HG02981 (cell line): ENCODE results near the gene CCL21.
A peak's percentile ranks its signal among the peaks of the same experiment; 100 is the strongest.

ENCODE experiments used
- ATAC-seq: cut with Tn5 transposase; IDR thresholded peaks from one replicate; pipeline ENCODE4 v1.9.1; 2021; ENCODE audit warnings: mild to moderate bottlenecking, moderate library complexity; ENCODE audit not compliant: unreplicated experiment

The CCL21 gene

DNA sequence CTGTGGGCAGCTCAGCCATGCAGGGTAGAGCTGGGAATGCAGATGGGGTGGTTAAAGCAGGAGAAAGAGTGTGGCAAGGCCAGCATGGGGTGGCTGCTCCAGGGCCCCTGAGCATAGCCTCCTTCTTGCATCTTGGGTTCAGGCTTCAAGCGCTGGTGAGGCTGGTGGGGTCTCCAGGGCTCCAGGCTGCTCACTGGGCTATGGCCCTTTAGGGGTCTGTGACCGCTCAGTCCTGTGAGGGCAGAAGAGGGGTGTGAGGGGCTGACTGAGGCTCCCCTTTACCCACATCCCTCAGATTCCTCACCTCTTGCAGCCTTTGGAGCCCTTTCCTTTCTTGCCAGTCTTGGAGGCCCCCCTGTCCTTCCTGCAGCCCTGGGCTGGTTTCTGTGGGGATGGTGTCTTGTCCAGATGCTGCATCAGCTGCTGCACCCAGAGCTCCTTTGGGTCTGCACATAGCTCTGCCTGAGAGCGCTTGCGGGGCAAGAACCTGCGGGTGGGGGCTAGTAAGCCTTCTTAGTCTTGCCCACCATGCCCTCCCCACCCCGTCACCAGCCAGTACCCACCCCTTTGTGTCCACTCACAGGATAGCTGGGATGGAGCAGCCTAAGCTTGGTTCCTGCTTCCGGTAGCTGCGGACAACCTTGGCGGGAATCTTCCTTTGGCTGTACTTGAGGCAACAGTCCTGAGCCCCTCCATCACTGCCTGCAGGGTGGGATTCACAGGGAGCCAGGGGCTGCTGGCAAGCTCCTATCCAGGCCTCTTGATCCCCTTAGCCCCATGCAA is 549 bp downstream of the CCL21 start:
- no peak for ATAC-seq

DNA sequence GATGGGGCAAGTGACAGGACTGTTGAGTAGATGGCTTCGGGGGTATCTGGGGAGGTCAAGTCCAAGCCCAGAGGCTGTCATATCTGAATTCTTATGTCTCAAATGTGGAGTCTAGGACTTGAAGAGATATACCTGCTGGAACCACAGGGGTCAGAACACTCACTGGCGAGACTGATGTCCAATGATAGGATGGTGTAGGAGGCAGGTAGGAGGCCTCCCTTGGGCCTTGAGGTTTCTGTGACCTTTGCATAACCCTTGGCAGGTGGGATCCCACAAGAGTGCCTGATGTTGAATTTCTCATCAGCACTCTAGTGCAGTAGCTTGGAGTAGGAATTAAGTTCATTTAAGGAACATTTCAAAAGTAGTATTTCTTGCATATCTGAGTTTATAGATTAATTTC is 2.8 kb downstream of the CCL21 start:
- ATAC-seq = no peak

- no peak for ATAC-seq
Observed at GRCh38 chr9:34701769-34702736, 7.9 kb downstream of the CCL21 start.

- peak; percentile 40 for ATAC-seq
Observed at GRCh38 chr9:34701023-34701768, 8.7 kb downstream of the CCL21 start.

GRCh38 chr9:34694811-34695210 is 15.1 kb downstream of the CCL21 start:
- no peak for ATAC-seq

DNA sequence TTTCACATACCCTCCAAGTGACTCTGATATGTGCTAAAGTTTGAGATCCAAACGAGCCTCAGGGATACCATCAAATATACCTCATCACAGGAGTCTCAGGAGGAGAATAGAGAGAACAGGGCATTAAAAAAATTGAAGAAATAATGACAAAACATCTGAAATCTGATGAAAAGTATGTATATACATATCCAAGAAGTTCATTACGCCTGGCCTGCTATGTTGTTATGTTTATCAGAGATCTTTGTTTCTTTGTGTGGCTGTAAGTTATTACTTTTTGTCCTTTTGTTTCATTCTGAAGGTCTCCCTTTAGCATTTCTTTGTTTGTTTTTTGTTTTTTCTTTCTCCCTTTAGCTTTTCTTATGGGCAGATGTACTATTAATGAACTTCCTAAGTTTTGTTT is 16.4 kb downstream of the CCL21 start:
- ATAC-seq = no peak

- ATAC-seq = no peak
Observed at GRCh38 chr9:34691936-34692315, 18.0 kb downstream of the CCL21 start.

- ATAC-seq = no peak
Observed at GRCh38 chr9:34690983-34691935, 18.7 kb downstream of the CCL21 start, which contains the start of gene CCL19. Gene CCL19 (minus strand): TSS chr9:34691276. CDS start chr9:34691139, 137 bp downstream.

DNA sequence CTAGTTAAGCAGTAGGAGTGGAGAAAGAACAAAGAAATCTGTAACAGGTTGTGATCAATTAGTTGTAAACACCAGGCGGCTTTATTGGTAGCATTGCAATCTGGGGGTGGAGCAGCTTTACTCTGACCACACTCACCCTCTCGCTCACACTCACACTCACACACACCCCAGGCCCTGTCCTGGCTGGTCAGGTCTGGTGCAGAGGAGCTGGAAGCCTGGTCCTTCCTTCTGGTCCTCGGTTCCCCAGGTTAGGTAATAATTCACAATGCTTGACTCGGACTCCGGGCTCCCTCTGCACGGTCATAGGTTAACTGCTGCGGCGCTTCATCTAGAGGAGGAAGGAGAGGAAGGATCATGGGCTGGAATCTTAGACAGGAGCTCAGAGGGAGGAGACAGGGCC is 20.4 kb downstream of the CCL21 start:
- no peak for ATAC-seq

GRCh38 chr9:34689116-34689470 is 20.8 kb downstream of the CCL21 start:
- ATAC-seq = no peak

DNA sequence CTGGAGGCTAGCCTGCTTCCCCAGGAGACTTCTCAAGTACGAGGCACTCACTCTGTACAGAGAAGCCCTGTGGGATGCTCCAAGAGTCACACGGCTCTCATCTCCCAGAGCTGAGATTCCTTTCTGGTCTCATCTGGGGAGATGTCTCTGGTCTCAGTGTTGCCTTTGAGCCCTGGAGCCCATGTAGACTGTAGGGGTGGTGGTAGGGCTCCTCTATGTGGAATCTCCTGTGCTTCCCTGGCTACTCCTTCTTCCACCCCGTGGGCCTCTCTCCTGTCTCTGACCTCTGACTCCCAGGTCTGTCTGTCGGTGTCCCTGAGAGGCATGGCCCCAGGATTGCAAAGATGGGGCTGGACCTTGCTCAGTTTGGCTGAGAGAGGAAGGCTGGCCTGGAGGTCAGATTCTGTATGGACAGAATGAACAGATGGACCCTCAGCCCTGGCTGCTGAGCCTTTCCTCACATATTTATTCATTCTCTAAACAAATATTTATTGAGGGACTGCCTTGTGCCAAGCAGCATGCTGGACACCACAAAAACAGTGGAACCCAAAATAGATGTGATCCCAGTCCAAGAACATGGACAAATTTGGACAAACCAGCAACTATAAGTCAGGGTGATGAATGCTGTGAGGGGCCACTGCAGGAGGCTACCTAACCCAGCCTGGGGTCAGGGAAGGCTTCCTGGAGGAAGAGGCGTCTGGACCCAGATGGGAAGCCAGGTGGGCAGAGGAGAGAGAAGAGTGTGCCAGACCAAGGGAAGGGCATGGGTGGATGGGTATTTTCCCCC is 21.4 kb downstream of the CCL21 start:
- no peak for ATAC-seq

GRCh38 chr9:34687276-34688030 is 22.5 kb downstream of the CCL21 start:
- no peak for ATAC-seq

DNA sequence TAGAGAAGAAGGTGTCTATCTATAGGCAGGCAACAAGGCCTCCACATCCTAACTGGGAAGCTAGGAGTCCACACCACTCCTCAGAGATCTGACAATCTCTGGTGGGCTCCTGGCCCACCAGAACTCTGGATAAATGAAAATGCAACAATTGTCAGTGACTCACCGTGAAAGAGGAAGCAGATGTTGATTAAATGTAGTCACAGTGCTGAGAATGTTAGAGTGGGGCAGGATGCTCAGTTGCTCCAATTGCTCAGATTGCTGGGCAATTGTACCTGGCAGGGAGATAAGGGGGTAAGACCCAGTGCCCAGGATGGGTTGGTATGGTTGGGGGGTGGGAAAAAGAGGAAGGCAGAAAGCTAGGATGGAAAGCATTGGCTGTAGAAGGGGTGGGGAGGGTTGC is 23.2 kb downstream of the CCL21 start:
- no peak for ATAC-seq

DNA sequence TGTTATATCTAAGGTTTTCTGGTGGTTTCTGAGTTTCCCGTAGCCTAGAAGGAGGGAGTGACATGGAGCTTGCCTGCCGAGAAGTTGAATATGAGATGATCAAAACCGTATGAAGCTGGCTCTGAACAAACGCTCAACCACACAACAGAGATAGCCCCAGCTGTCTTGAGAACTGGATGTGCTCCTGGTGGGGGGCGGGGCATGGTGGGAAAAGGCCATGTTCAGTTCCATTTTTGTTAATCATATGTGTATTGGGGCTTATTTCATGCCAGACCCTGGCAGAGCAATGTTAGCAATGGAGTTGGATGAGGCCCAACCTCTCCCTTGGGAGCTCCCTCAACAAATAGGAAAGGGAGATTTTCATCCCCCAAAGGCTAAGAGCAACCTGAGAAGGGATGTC is 23.7 kb downstream of the CCL21 start:
- ATAC-seq = no peak

DNA sequence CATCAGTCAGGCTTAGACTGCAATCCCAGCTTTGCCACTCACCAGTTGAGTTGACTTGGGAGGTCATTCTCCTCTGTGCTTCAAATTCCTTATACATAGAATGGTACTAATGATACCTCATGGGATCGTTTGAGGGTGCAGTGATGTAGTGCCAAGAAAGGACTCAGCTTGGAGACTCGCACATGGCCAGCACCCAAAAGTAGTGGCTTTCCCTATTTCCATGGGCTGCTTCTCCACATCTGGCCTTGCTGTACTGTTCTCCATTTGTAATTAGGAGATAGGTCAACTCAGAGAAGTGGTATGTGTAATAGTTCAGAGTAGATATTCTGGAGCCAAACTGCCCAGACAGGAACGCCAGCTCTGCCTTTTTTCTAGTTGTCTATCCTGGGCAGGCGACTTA is 24.3 kb downstream of the CCL21 start:
- ATAC-seq = no peak

DNA sequence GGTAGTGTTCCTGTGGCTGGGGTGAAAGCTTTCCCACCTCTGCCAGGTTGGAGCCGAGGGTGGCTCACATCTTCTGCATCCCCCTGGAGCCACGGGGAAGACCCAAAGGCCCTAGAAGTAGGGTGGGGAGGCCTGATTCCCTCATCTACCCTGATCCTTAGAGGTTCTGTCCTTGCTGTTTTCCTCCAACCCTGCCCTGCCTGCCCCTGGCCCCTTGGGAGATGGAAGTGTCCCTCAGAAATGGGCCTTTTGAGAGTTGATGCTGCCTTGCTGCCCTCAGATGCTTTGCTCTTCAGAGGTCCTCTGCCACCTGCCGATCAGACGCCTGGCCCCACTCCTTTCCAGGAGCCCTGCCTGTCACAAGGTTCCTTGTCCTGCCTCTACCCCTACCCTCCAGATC is 25.1 kb downstream of the CCL21 start:
- no peak for ATAC-seq

DNA sequence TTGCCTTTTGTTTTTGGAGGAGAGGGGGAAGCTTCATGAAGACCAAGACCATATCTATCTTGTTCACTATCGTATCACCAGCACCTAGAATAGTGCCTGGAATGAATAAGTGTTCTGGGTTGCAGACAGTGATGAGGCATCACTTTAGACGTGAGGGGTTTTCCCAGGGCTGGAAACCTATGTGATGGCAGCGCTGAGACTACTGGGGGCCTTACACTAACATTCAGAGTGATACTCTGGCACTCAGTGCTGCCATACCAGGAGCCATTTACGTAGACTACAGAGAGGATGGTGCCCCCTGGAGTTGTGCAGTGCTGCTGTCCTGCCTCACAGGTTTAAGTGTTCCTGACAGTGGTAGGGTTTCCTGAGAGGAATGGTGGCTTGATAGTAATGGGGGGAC is 25.8 kb downstream of the CCL21 start:
- ATAC-seq = no peak

DNA sequence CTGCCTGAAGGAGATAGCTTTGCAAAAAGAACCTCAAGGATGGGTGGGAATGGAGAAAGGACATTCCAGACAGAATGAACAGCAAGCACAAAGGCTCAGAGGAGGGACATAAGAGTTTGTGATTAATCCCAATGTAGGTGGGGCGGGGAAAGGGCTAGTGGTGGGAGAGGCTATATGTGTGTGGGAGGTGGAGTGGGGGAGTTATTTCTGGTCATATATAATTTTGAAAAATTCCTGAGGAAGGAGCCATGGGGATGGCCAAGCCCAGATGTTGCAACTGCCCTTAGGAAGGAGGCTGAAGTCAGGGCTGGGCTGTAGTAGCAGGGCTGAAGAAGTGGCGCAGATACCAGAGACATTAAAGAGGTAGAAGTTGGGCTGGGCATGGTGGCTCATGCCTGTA is 34.1 kb downstream of the CCL21 start:
- no peak for ATAC-seq
